ENCODE data around the gene SDK1. TPM values are rescaled to one million over a fixed set of nuclear protein-coding genes. Genes with fewer than 3 reads are reported as not detected.
A peak's percentile ranks its signal among the peaks of the same experiment; 100 is the strongest.

The SDK1 gene
- total RNA-seq, 2 donors from 2014 or later, result 19.8 to 32.4 TPM

GRCh38 chr7:4149236-4149635 lies 848.2 kb downstream of the SDK1 start:
- no peaks in the 10 kb centered on the region for H3K27me3 ChIP-seq
- no peaks in the 10 kb centered on the region for H3K9me3 ChIP-seq
- DNase-seq, result no peak
- no peak overlapping the region for H3K4me3 ChIP-seq
- no peak for TF ChIP-seq CTCF (IDR thresholded peaks at IDR 0.05)
- H3K27ac ChIP-seq, result no peak overlapping the region
- intact Hi-C loops (cut with DNase I), result no loop called here
- ATAC-seq, result no peak
- peaks cover 27% of the 10 kb centered on the region for H3K4me1 ChIP-seq
- no peaks in the 10 kb centered on the region for H3K36me3 ChIP-seq (replicated peaks in 1 of 2; ENCODE audit: insufficient read depth in 1 of 2, low read depth in 2 of 2)
- WGBS, 2 donors, result 88 to 97% methylated on average over 17 of the region's 18 CpGs

- DNase-seq (no peak), ATAC-seq (no peak)
- H3K27me3 ChIP-seq, result no peaks in the 10 kb centered on the region
- H3K4me3 ChIP-seq, result no peak overlapping the region
- WGBS, 2 donors, result 88 to 100% methylated on average over 3 to 11 of the region's 11 CpGs
- H3K4me1 ChIP-seq, result peaks cover 27% of the 10 kb centered on the region
- H3K36me3 ChIP-seq (replicated peaks in 1 of 2; ENCODE audit: insufficient read depth in 1 of 2, low read depth in 2 of 2), result no peaks in the 10 kb centered on the region
- no peak overlapping the region for H3K27ac ChIP-seq
- no peaks in the 10 kb centered on the region for H3K9me3 ChIP-seq
- TF ChIP-seq CTCF (IDR thresholded peaks at IDR 0.05) (no peak), POLR2A (IDR thresholded peaks at IDR 0.05) (no peak)
- intact Hi-C loops (cut with DNase I), result no loop called here
These were observed 848.6 kb downstream of the SDK1 start for GRCh38 chr7:4149645-4150044.

GRCh38 chr7:4150731-4151130 lies 849.7 kb downstream of the SDK1 start:
- intact Hi-C loops (cut with DNase I), result no loop called here
- H3K27me3 ChIP-seq, result no peaks in the 10 kb centered on the region
- ATAC-seq (no peak), DNase-seq (no peak)
- no peaks in the 10 kb centered on the region for H3K9me3 ChIP-seq
- no peak overlapping the region for H3K4me3 ChIP-seq
- TF ChIP-seq CTCF (IDR thresholded peaks at IDR 0.05), result no peak
- no peak for TF ChIP-seq POLR2A (IDR thresholded peaks at IDR 0.05)
- H3K27ac ChIP-seq, result peak overlapping the region in 2 of 4 donors; percentile 81 to 89
- 76 to 95% methylated on average over 5 to 8 of the region's 9 CpGs for WGBS, 2 donors
- peaks cover 27% of the 10 kb centered on the region for H3K4me1 ChIP-seq
- no peaks in the 10 kb centered on the region for H3K36me3 ChIP-seq (replicated peaks in 1 of 2; ENCODE audit: insufficient read depth in 1 of 2, low read depth in 2 of 2)

GRCh38 chr7:4151524-4151923 lies 850.5 kb downstream of the SDK1 start:
- intact Hi-C loops (cut with DNase I), result no loop called here
- Histone ChIP-seq H3K27me3 (no peaks in the 10 kb centered on the region), H3K4me3 (no peak overlapping the region), H3K9me3 (no peaks in the 10 kb centered on the region), H3K36me3 (replicated peaks in 1 of 2; ENCODE audit: insufficient read depth in 1 of 2, low read depth in 2 of 2) (no peaks in the 10 kb centered on the region), H3K27ac (peak overlapping the region; percentile 72 to 89 (median 79)), H3K4me1 (peaks cover 33% of the 10 kb centered on the region)
- ATAC-seq (no peak), DNase-seq (no peak)
- WGBS, 2 donors, result 70 to 77% methylated on average over 10 of the region's 10 CpGs
- no peak for TF ChIP-seq CTCF (IDR thresholded peaks at IDR 0.05)
- no peak for TF ChIP-seq POLR2A (IDR thresholded peaks at IDR 0.05)

- peak; percentile 96 for ATAC-seq
- H3K4me3 ChIP-seq, result no peak overlapping the region
- peaks cover 33% of the 10 kb centered on the region for H3K4me1 ChIP-seq
- H3K27ac ChIP-seq, result peak overlapping the region; percentile 72 to 89 (median 79)
- TF ChIP-seq CTCF (IDR thresholded peaks at IDR 0.05) (peak in 4 of 7 experiments; percentile 19 to 40 (median 25)), POLR2A (IDR thresholded peaks at IDR 0.05) (peak; percentile 29)
- peak; percentile 74 to 91 (median 86) for DNase-seq
- intact Hi-C loops (cut with DNase I), result no loop called here
- H3K27me3 ChIP-seq, result no peaks in the 10 kb centered on the region
- no peaks in the 10 kb centered on the region for H3K36me3 ChIP-seq (replicated peaks in 1 of 2; ENCODE audit: insufficient read depth in 1 of 2, low read depth in 2 of 2)
- no peaks in the 10 kb centered on the region for H3K9me3 ChIP-seq
- 39% methylated on average over 4 to 13 of the region's 13 CpGs for WGBS, 2 donors
These were observed 851.0 kb downstream of the SDK1 start for GRCh38 chr7:4151926-4152549.

Measured in body of pancreas (tissue), 4 donors.